Eye (tissue), 1 donor: ENCODE data around the gene PEAK3.
A peak's percentile ranks its signal among the peaks of the same experiment; 100 is the strongest.

Experiments used
- DNase-seq: peaks from one replicate; pipeline ENCODE4 v3.0.0-alpha.2; 2015

Gene PEAK3

GRCh38 chr19:2270423-2271233 is 11.3 kb downstream of the PEAK3 start:
- peak; percentile 79 for DNase-seq

GRCh38 chr19:2270157-2270422 is 11.9 kb downstream of the PEAK3 start:
- DNase-seq, result no peak

- peak; percentile 99 for DNase-seq
Measured at GRCh38 chr19:2269244-2270156, 12.5 kb downstream of the PEAK3 start.

- no peak for DNase-seq
Measured at GRCh38 chr19:2268861-2269243, 13.1 kb downstream of the PEAK3 start.

GRCh38 chr19:2268480-2268830 is 13.5 kb downstream of the PEAK3 start:
- no peak for DNase-seq

GRCh38 chr19:2266183-2266993 is 15.6 kb downstream of the PEAK3 start:
- no peak for DNase-seq

- no peak for DNase-seq
Measured at GRCh38 chr19:2261438-2262172, 20.4 kb downstream of the PEAK3 start.

- no peak for DNase-seq
Measured at GRCh38 chr19:2260341-2260805, 21.6 kb downstream of the PEAK3 start.

GRCh38 chr19:2259336-2259735 is 22.6 kb downstream of the PEAK3 start:
- DNase-seq, result no peak

- peak; percentile 48 for DNase-seq
Measured at GRCh38 chr19:2255982-2256685, 25.8 kb downstream of the PEAK3 start, which contains the start of gene JSRP1. TSS of gene JSRP1 (minus strand) at chr19:2256417. CDS start at chr19:2255314, 1,103 bp downstream.

- DNase-seq, result no peak
Measured at GRCh38 chr19:2255112-2255845, 26.7 kb downstream of the PEAK3 start.

- peak; percentile 82 for DNase-seq
Measured at GRCh38 chr19:2254064-2254872, 27.7 kb downstream of the PEAK3 start.

- peak; percentile 49 for DNase-seq
Measured at GRCh38 chr19:2253106-2254063, 28.6 kb downstream of the PEAK3 start.

- DNase-seq, result no peak
Measured at GRCh38 chr19:2252797-2253105, 29.2 kb downstream of the PEAK3 start.

- peak; percentile 43 for DNase-seq
Measured at GRCh38 chr19:2252055-2252796, 29.7 kb downstream of the PEAK3 start.

GRCh38 chr19:2251106-2252054 is 30.6 kb downstream of the PEAK3 start:
- DNase-seq, result peak; percentile 54

GRCh38 chr19:2250766-2251105 is 31.2 kb downstream of the PEAK3 start:
- no peak for DNase-seq
